GM12874 (cell line): ENCODE measurements around the gene MYOM1.

Experiments used
- CTCF ChIP-seq: IDR thresholded peaks from 2 replicates; pipeline ENCODE4 v1.5.1; 2011; ENCODE audit warnings: low read depth, mild to moderate bottlenecking, control low read depth, low read length, moderate library complexity; ENCODE audit not compliant: insufficient read depth

The MYOM1 gene

GRCh38 chr18:3199942-3200645 lies 19.7 kb downstream of the MYOM1 start:
- TF ChIP-seq CTCF, result no peak

GRCh38 chr18:3194947-3195612 lies 24.7 kb downstream of the MYOM1 start:
- TF ChIP-seq CTCF, result no peak

GRCh38 chr18:3193331-3193730 lies 26.4 kb downstream of the MYOM1 start:
- TF ChIP-seq CTCF, result no peak

GRCh38 chr18:3192752-3193151 lies 27.0 kb downstream of the MYOM1 start:
- TF ChIP-seq CTCF, result no peak

GRCh38 chr18:3192286-3192685 lies 27.5 kb downstream of the MYOM1 start:
- no peak for TF ChIP-seq CTCF

GRCh38 chr18:3190610-3191009 lies 29.2 kb downstream of the MYOM1 start:
- TF ChIP-seq CTCF, result no peak

GRCh38 chr18:3189884-3190283 lies 29.9 kb downstream of the MYOM1 start:
- TF ChIP-seq CTCF, result no peak
